Measurements from ENCODE around the gene LYL1. TPM values are rescaled to one million over a fixed set of nuclear protein-coding genes. Genes with fewer than 3 reads are reported as not detected.

LYL1 gene
- total and polyA plus RNA-seq, 9 of the 15 experiments (the other 6 are each of a cell fraction or from before 2014, with no cell fraction given): 1.3 to 266 (median 34.0) TPM

DNA sequence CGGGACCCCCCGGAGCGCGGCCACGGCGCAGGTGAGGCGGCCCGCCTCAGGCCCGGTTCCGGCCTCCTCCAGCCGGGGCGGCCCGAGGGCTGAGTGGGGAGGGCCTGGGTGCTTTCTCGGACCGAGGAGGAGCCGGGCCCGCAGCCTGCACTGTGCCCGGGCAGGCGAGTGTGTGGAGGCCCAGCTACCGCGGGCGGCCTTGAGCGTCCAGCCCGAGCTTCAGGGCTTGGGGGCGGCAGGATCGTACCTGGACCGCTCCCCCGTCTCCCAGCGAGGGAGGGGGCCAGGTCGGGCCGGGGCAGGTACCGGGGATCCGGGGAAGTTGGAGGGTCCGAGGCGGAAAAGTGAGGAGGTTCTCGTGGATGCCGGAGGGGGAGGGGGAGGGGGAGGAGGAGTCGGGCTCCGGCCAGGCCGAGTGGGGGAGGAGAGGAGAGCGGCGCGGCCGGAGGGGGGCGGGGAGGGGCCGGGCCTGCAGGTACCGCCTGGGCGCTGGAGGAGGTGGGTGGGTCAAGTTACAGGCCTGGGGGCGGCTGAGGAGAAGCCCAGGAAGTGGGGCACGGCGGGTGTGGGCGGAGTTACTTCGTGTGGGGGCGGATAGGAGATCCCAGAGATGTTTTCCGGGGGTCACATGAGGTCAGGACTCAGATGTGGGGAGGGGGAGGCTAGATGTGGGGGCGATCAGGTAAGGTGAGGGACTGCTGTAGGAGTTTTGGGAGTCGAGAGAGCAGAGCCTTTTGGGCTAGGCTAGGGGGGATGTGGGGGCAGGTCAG lies 16.0 kb upstream of the LYL1 start (continued):
- TF ChIP-seq BRD9 (IDR thresholded peaks at IDR 0.05; ENCODE audit: low read depth, partially characterized antibody): no peak
- TF ChIP-seq, protein P1, sequence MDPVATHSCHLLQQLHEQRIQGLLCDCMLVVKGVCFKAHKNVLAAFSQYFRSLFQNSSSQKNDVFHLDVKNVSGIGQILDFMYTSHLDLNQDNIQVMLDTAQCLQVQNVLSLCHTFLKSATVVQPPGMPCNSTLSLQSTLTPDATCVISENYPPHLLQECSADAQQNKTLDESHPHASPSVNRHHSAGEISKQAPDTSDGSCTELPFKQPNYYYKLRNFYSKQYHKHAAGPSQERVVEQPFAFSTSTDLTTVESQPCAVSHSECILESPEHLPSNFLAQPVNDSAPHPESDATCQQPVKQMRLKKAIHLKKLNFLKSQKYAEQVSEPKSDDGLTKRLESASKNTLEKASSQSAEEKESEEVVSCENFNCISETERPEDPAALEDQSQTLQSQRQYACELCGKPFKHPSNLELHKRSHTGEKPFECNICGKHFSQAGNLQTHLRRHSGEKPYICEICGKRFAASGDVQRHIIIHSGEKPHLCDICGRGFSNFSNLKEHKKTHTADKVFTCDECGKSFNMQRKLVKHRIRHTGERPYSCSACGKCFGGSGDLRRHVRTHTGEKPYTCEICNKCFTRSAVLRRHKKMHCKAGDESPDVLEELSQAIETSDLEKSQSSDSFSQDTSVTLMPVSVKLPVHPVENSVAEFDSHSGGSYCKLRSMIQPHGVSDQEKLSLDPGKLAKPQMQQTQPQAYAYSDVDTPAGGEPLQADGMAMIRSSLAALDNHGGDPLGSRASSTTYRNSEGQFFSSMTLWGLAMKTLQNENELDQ (CRISPR knock-in tag; IDR thresholded peaks at IDR 0.05; ENCODE audit: borderline replicate concordance): no peak
- peak; percentile 54; the same call in 1 of the 2 replicates for TF ChIP-seq KLF16 (IDR thresholded peaks at IDR 0.05)
- TF ChIP-seq POLR2G (IDR thresholded peaks at IDR 0.05; ENCODE audit: low read depth, low read length): peak; percentile 67
- TF ChIP-seq, protein P2, sequence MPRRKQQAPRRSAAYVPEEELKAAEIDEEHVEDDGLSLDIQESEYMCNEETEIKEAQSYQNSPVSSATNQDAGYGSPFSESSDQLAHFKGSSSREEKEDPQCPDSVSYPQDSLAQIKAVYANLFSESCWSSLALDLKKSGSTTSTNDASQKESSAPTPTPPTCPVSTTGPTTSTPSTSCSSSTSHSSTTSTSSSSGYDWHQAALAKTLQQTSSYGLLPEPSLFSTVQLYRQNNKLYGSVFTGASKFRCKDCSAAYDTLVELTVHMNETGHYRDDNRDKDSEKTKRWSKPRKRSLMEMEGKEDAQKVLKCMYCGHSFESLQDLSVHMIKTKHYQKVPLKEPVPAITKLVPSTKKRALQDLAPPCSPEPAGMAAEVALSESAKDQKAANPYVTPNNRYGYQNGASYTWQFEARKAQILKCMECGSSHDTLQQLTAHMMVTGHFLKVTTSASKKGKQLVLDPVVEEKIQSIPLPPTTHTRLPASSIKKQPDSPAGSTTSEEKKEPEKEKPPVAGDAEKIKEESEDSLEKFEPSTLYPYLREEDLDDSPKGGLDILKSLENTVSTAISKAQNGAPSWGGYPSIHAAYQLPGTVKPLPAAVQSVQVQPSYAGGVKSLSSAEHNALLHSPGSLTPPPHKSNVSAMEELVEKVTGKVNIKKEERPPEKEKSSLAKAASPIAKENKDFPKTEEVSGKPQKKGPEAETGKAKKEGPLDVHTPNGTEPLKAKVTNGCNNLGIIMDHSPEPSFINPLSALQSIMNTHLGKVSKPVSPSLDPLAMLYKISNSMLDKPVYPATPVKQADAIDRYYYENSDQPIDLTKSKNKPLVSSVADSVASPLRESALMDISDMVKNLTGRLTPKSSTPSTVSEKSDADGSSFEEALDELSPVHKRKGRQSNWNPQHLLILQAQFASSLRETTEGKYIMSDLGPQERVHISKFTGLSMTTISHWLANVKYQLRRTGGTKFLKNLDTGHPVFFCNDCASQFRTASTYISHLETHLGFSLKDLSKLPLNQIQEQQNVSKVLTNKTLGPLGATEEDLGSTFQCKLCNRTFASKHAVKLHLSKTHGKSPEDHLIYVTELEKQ (CRISPR knock-in tag; IDR thresholded peaks at IDR 0.05): no peak
- no peak for TF ChIP-seq ZNF263 (CRISPR knock-in tag; IDR thresholded peaks at IDR 0.05; ENCODE audit: borderline replicate concordance)
- TF ChIP-seq NFATC3 (IDR thresholded peaks at IDR 0.05): no peak
- TF ChIP-seq MAFF (IDR thresholded peaks at IDR 0.05; ENCODE audit: low read length): no peak
- TF ChIP-seq ZNF184 (CRISPR knock-in tag; IDR thresholded peaks at IDR 0.05): no peak
- TF ChIP-seq, protein P3, sequence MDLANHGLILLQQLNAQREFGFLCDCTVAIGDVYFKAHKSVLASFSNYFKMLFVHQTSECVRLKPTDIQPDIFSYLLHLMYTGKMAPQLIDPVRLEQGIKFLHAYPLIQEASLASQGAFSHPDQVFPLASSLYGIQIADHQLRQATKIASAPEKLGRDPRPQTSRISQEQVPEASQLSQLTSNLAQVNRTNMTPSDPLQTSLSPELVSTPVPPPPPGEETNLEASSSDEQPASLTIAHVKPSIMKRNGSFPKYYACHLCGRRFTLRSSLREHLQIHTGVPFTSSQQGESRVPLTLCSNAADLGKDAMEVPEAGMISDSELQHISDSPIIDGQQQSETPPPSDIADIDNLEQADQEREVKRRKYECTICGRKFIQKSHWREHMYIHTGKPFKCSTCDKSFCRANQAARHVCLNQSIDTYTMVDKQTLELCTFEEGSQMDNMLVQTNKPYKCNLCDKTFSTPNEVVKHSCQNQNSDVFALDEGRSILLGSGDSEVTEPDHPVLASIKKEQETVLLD (IDR thresholded peaks at IDR 0.05): no peak; the same call in 1 of the 2 replicates
- TF ChIP-seq NCOA1 (IDR thresholded peaks at IDR 0.05; ENCODE audit: low read depth): no peak
- no peak for TF ChIP-seq POU5F1 (IDR thresholded peaks at IDR 0.05; ENCODE audit: borderline replicate concordance, low read depth, low read length, partially characterized antibody)
- no peak for TF ChIP-seq ZNF165 (CRISPR knock-in tag; IDR thresholded peaks at IDR 0.05; ENCODE audit: borderline replicate concordance)
- TF ChIP-seq, protein P4, sequence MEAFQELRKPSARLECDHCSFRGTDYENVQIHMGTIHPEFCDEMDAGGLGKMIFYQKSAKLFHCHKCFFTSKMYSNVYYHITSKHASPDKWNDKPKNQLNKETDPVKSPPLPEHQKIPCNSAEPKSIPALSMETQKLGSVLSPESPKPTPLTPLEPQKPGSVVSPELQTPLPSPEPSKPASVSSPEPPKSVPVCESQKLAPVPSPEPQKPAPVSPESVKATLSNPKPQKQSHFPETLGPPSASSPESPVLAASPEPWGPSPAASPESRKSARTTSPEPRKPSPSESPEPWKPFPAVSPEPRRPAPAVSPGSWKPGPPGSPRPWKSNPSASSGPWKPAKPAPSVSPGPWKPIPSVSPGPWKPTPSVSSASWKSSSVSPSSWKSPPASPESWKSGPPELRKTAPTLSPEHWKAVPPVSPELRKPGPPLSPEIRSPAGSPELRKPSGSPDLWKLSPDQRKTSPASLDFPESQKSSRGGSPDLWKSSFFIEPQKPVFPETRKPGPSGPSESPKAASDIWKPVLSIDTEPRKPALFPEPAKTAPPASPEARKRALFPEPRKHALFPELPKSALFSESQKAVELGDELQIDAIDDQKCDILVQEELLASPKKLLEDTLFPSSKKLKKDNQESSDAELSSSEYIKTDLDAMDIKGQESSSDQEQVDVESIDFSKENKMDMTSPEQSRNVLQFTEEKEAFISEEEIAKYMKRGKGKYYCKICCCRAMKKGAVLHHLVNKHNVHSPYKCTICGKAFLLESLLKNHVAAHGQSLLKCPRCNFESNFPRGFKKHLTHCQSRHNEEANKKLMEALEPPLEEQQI (IDR thresholded peaks at IDR 0.05): no peak
- TF ChIP-seq DPF2 (IDR thresholded peaks at IDR 0.05): peak; percentile 83
- no peak for TF ChIP-seq SAFB2 (IDR thresholded peaks at IDR 0.05; ENCODE audit: borderline replicate concordance, low read depth, low read length, severe bottlenecking)
- TF ChIP-seq ZNF174 (CRISPR knock-in tag; IDR thresholded peaks at IDR 0.05): no peak

Measured in K562 (cell line).